Colonic mucosa (tissue), 4 donors: ENCODE results near the gene TRIM29. TPM values are rescaled to one million over a fixed set of nuclear protein-coding genes. Genes with fewer than 3 reads are reported as not detected.

Experiments
- DNase-seq: peaks from one replicate; pipeline ENCODE4 v3.0.0-alpha.2; 2020
- H3K27ac ChIP-seq: fragments of 200-600 bp; one replicate; pipeline ENCODE4 v1.8.0; 2021
- H3K27me3 ChIP-seq: fragments of 200-600 bp; one replicate; pipeline ENCODE4 v1.8.0; 2021
- H3K36me3 ChIP-seq: fragments of 200-600 bp; one replicate; pipeline ENCODE4 v1.8.0; 2021
- H3K4me1 ChIP-seq: fragments of 200-600 bp; one replicate; pipeline ENCODE4 v1.8.0; 2021; ENCODE audit warnings: mild to moderate bottlenecking
- H3K4me3 ChIP-seq: fragments of 200-600 bp; one replicate; pipeline ENCODE4 v1.8.0; 2021
- H3K9ac ChIP-seq, 2 donors: one replicate each; pipeline ENCODE4 v1.7.0; 2013; ENCODE audit warnings: control low read depth in 2 of 2, low read depth in 2 of 2, low read length in 2 of 2
- H3K9me3 ChIP-seq: fragments of 200-600 bp; one replicate; pipeline ENCODE4 v1.8.0; 2021
- intact Hi-C: fragments of 100-400 bp; cut with DNase I; formaldehyde crosslinking; loops from one replicate; pipeline ENCODE4 v1.14.1; 2022
- total RNA-seq, 2 donors: library from RNA; stranded (reverse); fragmentation: NEBNext Ultra II Directional in 1 of 2; extraction: Animal tissue kit (Norgen Biotek cat#: 25700) in 1 of 2; gene quantifications; one replicate each; pipeline ENCODE4 v1.2.1, GENCODE V29; 2021
- TF ChIP-seq, protein P1 (sequence below): fragments of 200-600 bp; IDR thresholded peaks from one replicate; pipeline ENCODE4 v1.8.0; 2022; ENCODE audit warnings: antibody characterized with exemption, mild to moderate bottlenecking
- donor health status: healthy.
- donor health status: DM: no; HTN: no; CAD: no.
- donor health status: DM: no; HTN: no; CAD: no.

TRIM29 gene
- total RNA-seq, 2 donors from 2014 or later, result 3.4 to 4.0 TPM

DNA sequence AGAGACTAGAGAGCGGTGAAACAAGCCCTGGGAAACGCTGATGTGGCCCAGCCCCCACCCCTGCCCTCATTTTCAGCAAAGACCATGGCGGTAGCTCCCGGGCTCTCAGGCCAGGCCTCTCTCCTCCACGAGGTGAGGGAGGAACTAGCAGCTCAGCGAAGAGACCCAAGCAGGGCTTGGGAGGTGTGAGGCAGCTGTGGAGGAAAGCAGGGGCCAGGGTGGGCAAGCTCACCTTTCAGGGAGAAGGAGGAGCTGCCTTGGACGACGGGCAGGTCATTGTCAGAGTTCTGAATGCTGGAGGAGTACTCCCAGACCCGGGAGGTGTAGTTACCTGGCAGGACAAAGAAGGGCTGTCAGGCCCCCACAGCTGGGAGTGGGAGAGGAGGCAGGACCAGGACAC, 19.9 kb downstream of the TRIM29 start:
- H3K9ac ChIP-seq, result no peak overlapping the region
- intact Hi-C loops, result no loop called here
- no peaks in the 10 kb centered on the region for H3K4me1 ChIP-seq
- H3K36me3 ChIP-seq, result no peaks in the 10 kb centered on the region
- H3K4me3 ChIP-seq, result no peak overlapping the region
- TF ChIP-seq, protein P1, sequence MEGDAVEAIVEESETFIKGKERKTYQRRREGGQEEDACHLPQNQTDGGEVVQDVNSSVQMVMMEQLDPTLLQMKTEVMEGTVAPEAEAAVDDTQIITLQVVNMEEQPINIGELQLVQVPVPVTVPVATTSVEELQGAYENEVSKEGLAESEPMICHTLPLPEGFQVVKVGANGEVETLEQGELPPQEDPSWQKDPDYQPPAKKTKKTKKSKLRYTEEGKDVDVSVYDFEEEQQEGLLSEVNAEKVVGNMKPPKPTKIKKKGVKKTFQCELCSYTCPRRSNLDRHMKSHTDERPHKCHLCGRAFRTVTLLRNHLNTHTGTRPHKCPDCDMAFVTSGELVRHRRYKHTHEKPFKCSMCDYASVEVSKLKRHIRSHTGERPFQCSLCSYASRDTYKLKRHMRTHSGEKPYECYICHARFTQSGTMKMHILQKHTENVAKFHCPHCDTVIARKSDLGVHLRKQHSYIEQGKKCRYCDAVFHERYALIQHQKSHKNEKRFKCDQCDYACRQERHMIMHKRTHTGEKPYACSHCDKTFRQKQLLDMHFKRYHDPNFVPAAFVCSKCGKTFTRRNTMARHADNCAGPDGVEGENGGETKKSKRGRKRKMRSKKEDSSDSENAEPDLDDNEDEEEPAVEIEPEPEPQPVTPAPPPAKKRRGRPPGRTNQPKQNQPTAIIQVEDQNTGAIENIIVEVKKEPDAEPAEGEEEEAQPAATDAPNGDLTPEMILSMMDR, result no peak
- no peak overlapping the region for H3K27ac ChIP-seq
- no peaks in the 10 kb centered on the region for H3K27me3 ChIP-seq
- DNase-seq, result no peak
- H3K9me3 ChIP-seq, result no peaks in the 10 kb centered on the region

GRCh38 chr11:120116966-120117365, 20.9 kb downstream of the TRIM29 start:
- H3K4me1 ChIP-seq, result no peaks in the 10 kb centered on the region
- no peaks in the 10 kb centered on the region for H3K9me3 ChIP-seq
- H3K27ac ChIP-seq, result no peak overlapping the region
- no peaks in the 10 kb centered on the region for H3K36me3 ChIP-seq
- no peak for DNase-seq
- no peak overlapping the region for H3K4me3 ChIP-seq
- TF ChIP-seq, protein P1, result no peak
- H3K9ac ChIP-seq, result no peak overlapping the region
- H3K27me3 ChIP-seq, result no peaks in the 10 kb centered on the region
- intact Hi-C loops, result no loop called here

DNA sequence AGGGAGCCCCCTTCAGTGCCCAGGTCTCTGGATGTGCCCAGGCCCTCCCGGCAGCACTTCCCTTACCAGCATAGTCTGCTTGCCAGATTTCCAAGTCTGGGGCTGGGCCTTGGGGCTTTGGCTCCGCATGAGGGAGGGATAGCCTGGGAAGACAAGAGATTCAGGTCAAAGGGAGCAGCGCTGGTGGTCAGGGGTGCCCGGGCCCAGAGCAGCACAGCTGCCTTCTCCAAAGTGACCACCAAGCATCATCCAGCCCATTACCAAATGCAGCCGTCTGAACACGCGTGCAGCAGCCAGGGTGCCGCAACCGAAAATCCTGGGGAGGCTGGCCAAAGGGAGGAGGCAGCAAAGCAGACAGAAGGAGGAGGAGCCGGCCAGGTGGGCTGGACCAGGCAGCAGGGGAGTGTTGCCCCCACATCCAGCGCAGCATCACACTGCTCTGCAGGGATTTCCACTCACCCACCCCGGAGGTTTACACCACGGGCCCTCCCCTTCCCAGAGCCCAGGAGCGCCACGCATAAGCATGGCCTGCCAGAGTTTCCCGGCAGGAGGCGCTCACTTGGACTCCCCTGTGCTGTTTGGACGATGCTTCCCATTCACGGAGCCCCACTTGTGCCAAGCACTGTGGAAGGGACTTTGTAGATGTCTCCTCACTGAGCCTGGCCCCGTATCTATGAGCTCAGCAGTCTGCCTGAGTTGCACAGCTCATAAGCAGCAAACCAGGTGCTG, 22.5 kb downstream of the TRIM29 start:
- Histone ChIP-seq H3K4me3 (no peak overlapping the region), H3K27ac (no peak overlapping the region), H3K36me3 (no peaks in the 10 kb centered on the region), H3K9me3 (no peaks in the 10 kb centered on the region), H3K9ac (no peak overlapping the region), H3K4me1 (no peaks in the 10 kb centered on the region), H3K27me3 (no peaks in the 10 kb centered on the region)
- TF ChIP-seq, protein P1, result no peak
- intact Hi-C loops, result no loop called here
- no peak for DNase-seq

DNA sequence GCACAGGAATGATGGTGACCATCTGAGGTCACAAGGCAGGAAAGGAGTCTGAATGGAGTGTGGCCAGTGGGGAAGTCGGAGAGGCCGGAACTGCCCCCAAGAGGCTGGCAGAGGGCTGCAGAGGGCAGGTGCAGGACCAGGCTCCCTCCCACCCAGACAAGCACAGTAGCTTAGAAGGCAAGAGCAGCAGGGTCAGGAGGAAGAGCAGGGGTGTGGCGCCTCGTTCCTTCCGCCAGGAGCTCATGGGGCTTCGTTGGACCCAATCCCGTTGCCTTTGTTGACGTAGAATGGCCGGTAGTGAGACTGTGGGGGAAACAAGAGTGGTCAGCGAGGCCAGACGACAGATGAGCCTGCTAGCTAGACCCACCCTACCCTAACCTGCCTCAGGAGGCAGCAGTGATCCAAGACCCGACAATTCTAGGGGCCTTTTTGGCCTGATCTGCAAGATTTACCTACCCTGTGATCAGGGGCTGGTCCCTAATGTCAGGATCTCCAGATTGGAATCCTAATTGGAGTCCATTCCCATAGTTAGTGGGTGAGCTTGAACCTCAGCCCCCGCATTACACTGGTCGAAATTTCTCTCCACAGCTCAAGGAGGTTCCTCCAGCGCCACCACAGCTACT, 25.6 kb downstream of the TRIM29 start:
- no peak overlapping the region for H3K27ac ChIP-seq
- no peaks in the 10 kb centered on the region for H3K27me3 ChIP-seq
- no peak overlapping the region for H3K9ac ChIP-seq
- TF ChIP-seq, protein P1, result no peak
- no peaks in the 10 kb centered on the region for H3K4me1 ChIP-seq
- H3K9me3 ChIP-seq, result no peaks in the 10 kb centered on the region
- DNase-seq, result no peak
- intact Hi-C loops, result no loop called here
- no peak overlapping the region for H3K4me3 ChIP-seq
- no peaks in the 10 kb centered on the region for H3K36me3 ChIP-seq

- Histone ChIP-seq H3K9ac (no peak overlapping the region), H3K36me3 (no peaks in the 10 kb centered on the region), H3K4me1 (no peaks in the 10 kb centered on the region), H3K9me3 (no peaks in the 10 kb centered on the region), H3K27ac (no peak overlapping the region), H3K27me3 (no peaks in the 10 kb centered on the region), H3K4me3 (no peak overlapping the region)
- intact Hi-C loops, result loop anchor here (5.0 to 10.0 kb wide), 4 partner anchors 95 to 627 kb away; no protein-coding TSS in a partner anchor
- DNase-seq, result no peak
- TF ChIP-seq, protein P1, result no peak
These were observed 28.4 kb downstream of the TRIM29 start for GRCh38 chr11:120109531-120109930.
